PC-9 (cell line): Measurements from ENCODE around the gene RPS23. TPM values are rescaled to one million over a fixed set of nuclear protein-coding genes. Genes with fewer than 3 reads are reported as not detected.

Experiments used
- BruUV-seq: library from RNA; stranded (reverse); fragments of 400-500 nt; replicated peaks from 2 replicates; lab custom pipeline; 2021; lab: Mats Ljungman, UMichigan
- CTCF ChIA-PET: fragments of 300-600 bp; sonication (Branson Sonifier 250); formaldehyde crosslinking; loops from one replicate; lab custom pipeline; 2022; ENCODE audit warnings: antibody characterized with exemption; lab: Charles Lee
- POLR2A ChIA-PET: fragments of 300-600 bp; sonication (Branson Sonifier 250); formaldehyde crosslinking; loops from one replicate; lab custom pipeline; 2022; ENCODE audit warnings: antibody characterized with exemption; ENCODE audit not compliant: unreplicated experiment; lab: Charles Lee
- DNase-seq, 2 experiments: peaks; one replicate each; pipeline versions ENCODE4 v3.0.0 to v3.0.0-alpha.2; 2015 to 2022; ENCODE audit warnings: mixed read lengths in 1 of 2
- H2AFZ ChIP-seq: fragments of 200-600 bp; sonication (generic); 2 replicates; pipeline ENCODE4 v1.8.1; 2017; ENCODE audit warnings: antibody characterized with exemption
- H3F3A ChIP-seq: fragments of 200-600 bp; sonication (generic); 2 replicates; pipeline ENCODE4 v1.8.1; 2017; ENCODE audit warnings: antibody characterized with exemption, mild to moderate bottlenecking, low read depth; ENCODE audit not compliant: insufficient read depth
- H3K27ac ChIP-seq: fragments of 200-600 bp; sonication (generic); 2 replicates; pipeline ENCODE4 v1.6.1; 2016; ENCODE audit warnings: mixed run types
- H3K27me3 ChIP-seq: fragments of 200-600 bp; sonication (generic); 2 replicates; pipeline ENCODE4 v1.6.1; 2016; ENCODE audit warnings: low read depth, mixed run types; ENCODE audit not compliant: insufficient read depth
- H3K36me3 ChIP-seq: fragments of 200-600 bp; sonication (generic); 2 replicates; pipeline ENCODE4 v1.6.1; 2016; ENCODE audit warnings: low read depth, mixed run types
- H3K4me1 ChIP-seq: fragments of 200-600 bp; sonication (generic); replicated peaks from 2 replicates; pipeline ENCODE4 v1.6.1; 2016; ENCODE audit warnings: mixed run types; ENCODE audit not compliant: insufficient read depth
- H3K4me2 ChIP-seq: fragments of 200-600 bp; sonication (generic); 2 replicates; pipeline ENCODE4 v1.6.1; 2017; ENCODE audit warnings: mixed run types
- H3K4me3 ChIP-seq: fragments of 200-600 bp; sonication (generic); 2 replicates; pipeline ENCODE4 v1.6.1; 2016; ENCODE audit warnings: mixed run types
- H3K79me2 ChIP-seq: fragments of 200-600 bp; sonication (generic); 2 replicates; pipeline ENCODE4 v1.6.1; 2017; ENCODE audit warnings: low read depth, mixed run types
- H3K9me2 ChIP-seq: fragments of 200-600 bp; sonication (generic); 2 replicates; pipeline ENCODE4 v1.8.1; 2017; ENCODE audit warnings: mild to moderate bottlenecking; ENCODE audit not compliant: insufficient read depth
- H3K9me3 ChIP-seq: fragments of 200-600 bp; sonication (generic); 2 replicates; pipeline ENCODE4 v1.8.1; 2016; ENCODE audit warnings: low read depth; ENCODE audit not compliant: insufficient read depth
- H4K20me1 ChIP-seq: fragments of 200-600 bp; sonication (generic); 2 replicates; pipeline ENCODE4 v1.8.1; 2017; ENCODE audit not compliant: insufficient read depth
- EZH2 ChIP-seq: fragments of 200-600 bp; sonication (generic); IDR thresholded peaks from 2 replicates; pipeline ENCODE4 v1.8.0; 2017; ENCODE audit warnings: antibody characterized with exemption, low read depth
- intact Hi-C: fragments of 100-400 bp; cut with micrococcal nuclease; formaldehyde crosslinking; loops from one replicate; pipeline ENCODE4 v1.10.0; 2022; ENCODE audit not compliant: unreplicated experiment
- total RNA-seq: library from RNA; stranded (reverse); gene quantifications from 2 replicates; pipeline ENCODE4 v1.2.3, GENCODE V29; 2021
- TF ChIP-seq, protein P1 (sequence below): fragments of 200-600 bp; sonication (generic); conservative IDR thresholded peaks from 2 replicates; pipeline ENCODE4 v1.6.1; 2017; ENCODE audit warnings: mixed run types, antibody characterized with exemption, mild to moderate bottlenecking, moderate library complexity

Gene RPS23
- total RNA-seq, 1 experiment from 2014 or later: 1,620 TPM

DNA sequence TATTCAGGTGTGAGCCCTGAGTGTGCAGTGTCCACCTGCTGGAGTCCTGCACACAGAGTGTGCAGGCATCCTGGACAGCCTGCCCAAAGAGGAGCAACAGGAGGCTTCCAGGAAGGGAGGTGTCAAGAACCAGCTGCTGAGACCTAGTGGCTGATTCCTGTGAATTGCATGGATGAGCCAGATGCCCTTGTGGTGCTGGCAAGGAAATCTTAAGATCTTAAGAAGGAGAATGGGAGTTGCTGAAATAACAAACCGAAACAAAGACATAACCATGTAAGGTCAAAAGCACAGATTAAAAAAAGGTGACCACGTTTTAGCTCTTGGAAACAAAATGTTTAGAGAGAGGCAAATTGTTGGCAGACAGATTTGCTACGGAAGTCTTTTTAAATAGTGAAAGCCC lies 29.3 kb upstream of the RPS23 start:
- Histone ChIP-seq H3K4me1 (peaks cover under 1% of the 10 kb centered on the region; the same call in 1 of the 2 replicates), H3K4me2 (no peak overlapping the region), H3K9me3 (no peaks in the 10 kb centered on the region), H3K27ac (no peak overlapping the region), H3K9me2 (no peaks in the 10 kb centered on the region), H3K36me3 (no peaks in the 10 kb centered on the region), H4K20me1 (no peaks in the 10 kb centered on the region), H3K27me3 (no peaks in the 10 kb centered on the region), H3K79me2 (no peaks in the 10 kb centered on the region), H3F3A (no peaks in the 10 kb centered on the region), H2AFZ (no peak overlapping the region), H3K4me3 (no peak overlapping the region)
- POLR2A ChIA-PET: no interaction called here
- no peak for TF ChIP-seq EZH2
- TF ChIP-seq, protein P1, sequence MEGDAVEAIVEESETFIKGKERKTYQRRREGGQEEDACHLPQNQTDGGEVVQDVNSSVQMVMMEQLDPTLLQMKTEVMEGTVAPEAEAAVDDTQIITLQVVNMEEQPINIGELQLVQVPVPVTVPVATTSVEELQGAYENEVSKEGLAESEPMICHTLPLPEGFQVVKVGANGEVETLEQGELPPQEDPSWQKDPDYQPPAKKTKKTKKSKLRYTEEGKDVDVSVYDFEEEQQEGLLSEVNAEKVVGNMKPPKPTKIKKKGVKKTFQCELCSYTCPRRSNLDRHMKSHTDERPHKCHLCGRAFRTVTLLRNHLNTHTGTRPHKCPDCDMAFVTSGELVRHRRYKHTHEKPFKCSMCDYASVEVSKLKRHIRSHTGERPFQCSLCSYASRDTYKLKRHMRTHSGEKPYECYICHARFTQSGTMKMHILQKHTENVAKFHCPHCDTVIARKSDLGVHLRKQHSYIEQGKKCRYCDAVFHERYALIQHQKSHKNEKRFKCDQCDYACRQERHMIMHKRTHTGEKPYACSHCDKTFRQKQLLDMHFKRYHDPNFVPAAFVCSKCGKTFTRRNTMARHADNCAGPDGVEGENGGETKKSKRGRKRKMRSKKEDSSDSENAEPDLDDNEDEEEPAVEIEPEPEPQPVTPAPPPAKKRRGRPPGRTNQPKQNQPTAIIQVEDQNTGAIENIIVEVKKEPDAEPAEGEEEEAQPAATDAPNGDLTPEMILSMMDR: no peak
- DNase-seq: no peak
- CTCF ChIA-PET: no interaction called here
- no TSS peak for BruUV-seq
- intact Hi-C loops: no loop called here

DNA sequence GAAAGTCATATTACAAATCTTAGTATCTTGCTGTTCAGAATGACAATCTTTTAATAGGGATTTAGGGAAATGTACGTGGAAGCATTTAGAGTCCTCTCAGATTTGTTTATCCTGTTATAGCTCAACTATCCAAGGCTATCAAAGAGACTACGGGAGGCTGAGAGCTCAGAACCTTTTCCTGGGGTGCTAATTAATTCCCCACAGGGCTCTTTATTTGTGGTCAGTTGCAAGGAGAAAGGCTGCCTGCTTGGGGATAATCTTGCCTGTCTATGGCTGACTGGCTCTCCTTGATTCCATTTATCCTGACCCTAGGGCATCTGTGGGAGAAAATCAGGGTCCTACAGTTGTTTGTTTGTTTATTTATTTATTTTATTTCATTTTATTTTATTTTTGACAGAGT lies 28.0 kb upstream of the RPS23 start:
- intact Hi-C loops: no loop called here
- Histone ChIP-seq H3K79me2 (no peaks in the 10 kb centered on the region), H2AFZ (no peak overlapping the region), H3K27me3 (no peaks in the 10 kb centered on the region), H3F3A (no peaks in the 10 kb centered on the region), H3K9me3 (no peaks in the 10 kb centered on the region), H3K4me2 (no peak overlapping the region), H4K20me1 (no peaks in the 10 kb centered on the region), H3K36me3 (no peaks in the 10 kb centered on the region), H3K4me3 (no peak overlapping the region), H3K27ac (no peak overlapping the region), H3K4me1 (no peaks in the 10 kb centered on the region), H3K9me2 (no peaks in the 10 kb centered on the region)
- ChIA-PET CTCF (no interaction called here), POLR2A (no interaction called here)
- no TSS peak for BruUV-seq
- no peak for DNase-seq
- TF ChIP-seq EZH2: no peak
- TF ChIP-seq, protein P1: no peak

DNA sequence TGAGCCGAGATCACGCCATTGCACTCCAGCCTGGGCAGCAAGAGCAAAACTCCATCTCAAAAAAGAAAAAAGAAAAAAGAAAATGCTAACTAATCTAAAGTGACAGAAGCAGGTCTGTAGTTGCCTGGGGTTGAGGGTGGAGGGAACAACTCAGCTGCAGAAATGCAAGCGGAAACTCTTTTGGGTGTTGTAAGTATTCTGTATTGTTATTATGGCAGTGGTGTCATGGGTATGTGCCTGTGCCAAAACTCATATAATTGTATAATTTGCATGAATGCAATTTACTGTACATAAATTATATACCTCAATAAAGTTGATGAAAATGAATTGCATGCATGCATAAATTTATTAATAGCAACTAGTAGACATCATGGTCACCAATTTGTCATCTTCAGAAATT lies 23.0 kb upstream of the RPS23 start:
- Histone ChIP-seq H3K27me3 (no peaks in the 10 kb centered on the region), H3K9me2 (no peaks in the 10 kb centered on the region), H2AFZ (no peak overlapping the region), H3K9me3 (no peaks in the 10 kb centered on the region), H3K79me2 (no peaks in the 10 kb centered on the region), H3K4me3 (no peak overlapping the region), H3F3A (no peaks in the 10 kb centered on the region), H3K27ac (no peak overlapping the region), H4K20me1 (no peaks in the 10 kb centered on the region), H3K4me2 (no peak overlapping the region), H3K4me1 (no peaks in the 10 kb centered on the region), H3K36me3 (no peaks in the 10 kb centered on the region)
- ChIA-PET POLR2A (no interaction called here), CTCF (no interaction called here)
- no TSS peak for BruUV-seq
- no peak for TF ChIP-seq EZH2
- TF ChIP-seq, protein P1: no peak
- intact Hi-C loops: no loop called here
- DNase-seq: no peak
